Measurements from ENCODE around the gene FBXO34.

The FBXO34 gene

GRCh38 chr14:55248411-55248810 lies 22.8 kb upstream of the FBXO34 start (continued):
- no peak for TF ChIP-seq GLIS3 (CRISPR knock-in tag; IDR thresholded peaks at IDR 0.05)

- no peak for TF ChIP-seq ZNF8 (CRISPR knock-in tag; IDR thresholded peaks at IDR 0.05)
- no peak for TF ChIP-seq ESRRG (CRISPR knock-in tag; IDR thresholded peaks at IDR 0.05)
- no peak for TF ChIP-seq PPARA (CRISPR knock-in tag; IDR thresholded peaks at IDR 0.05; ENCODE audit: borderline replicate concordance)
- TF ChIP-seq CSRNP3 (CRISPR knock-in tag; IDR thresholded peaks at IDR 0.05): no peak
- no peak for TF ChIP-seq ZFP3 (CRISPR knock-in tag; IDR thresholded peaks at IDR 0.05)
- no peak for TF ChIP-seq GLIS3 (CRISPR knock-in tag; IDR thresholded peaks at IDR 0.05)
- TF ChIP-seq TSHZ2 (CRISPR knock-in tag; IDR thresholded peaks at IDR 0.05): no peak
- TF ChIP-seq RARB (CRISPR knock-in tag; IDR thresholded peaks at IDR 0.05): no peak
- no peak for TF ChIP-seq ZNF565 (CRISPR knock-in tag; conservative IDR thresholded peaks at IDR 0.05; ENCODE audit: low read depth)
- TF ChIP-seq ZNF70 (CRISPR knock-in tag; IDR thresholded peaks at IDR 0.05): no peak
- peak; percentile 41 for ATAC-seq
Measured at GRCh38 chr14:55249423-55249822, 21.8 kb upstream of the FBXO34 start.

GRCh38 chr14:55253276-55253675 lies 17.9 kb upstream of the FBXO34 start:
- no peak for ATAC-seq
- TF ChIP-seq TCF4 (CRISPR knock-in tag; IDR thresholded peaks at IDR 0.05; ENCODE audit: borderline replicate concordance) (no peak), ZNF565 (CRISPR knock-in tag; conservative IDR thresholded peaks at IDR 0.05; ENCODE audit: low read depth) (no peak), ZNF70 (CRISPR knock-in tag; IDR thresholded peaks at IDR 0.05) (no peak), CSRNP3 (CRISPR knock-in tag; IDR thresholded peaks at IDR 0.05) (no peak), TSHZ2 (CRISPR knock-in tag; IDR thresholded peaks at IDR 0.05) (no peak)

- no peak for ATAC-seq
- TF ChIP-seq OSR1 (CRISPR knock-in tag; IDR thresholded peaks at IDR 0.05): no peak
- TF ChIP-seq BACH2 (CRISPR knock-in tag; IDR thresholded peaks at IDR 0.05; ENCODE audit: borderline replicate concordance): no peak
- TF ChIP-seq PPARA (CRISPR knock-in tag; IDR thresholded peaks at IDR 0.05; ENCODE audit: borderline replicate concordance): no peak
- no peak for TF ChIP-seq POU6F1 (CRISPR knock-in tag; IDR thresholded peaks at IDR 0.05; ENCODE audit: borderline replicate concordance, low read depth)
- TF ChIP-seq ZC3H10 (CRISPR knock-in tag; IDR thresholded peaks at IDR 0.05): no peak
- TF ChIP-seq PATZ1 (CRISPR knock-in tag; IDR thresholded peaks at IDR 0.05; ENCODE audit: borderline replicate concordance): no peak
- TF ChIP-seq ISL1 (CRISPR knock-in tag; IDR thresholded peaks at IDR 0.05): no peak
- TF ChIP-seq CREB5 (CRISPR knock-in tag; IDR thresholded peaks at IDR 0.05; ENCODE audit: low read depth): no peak
- no peak for TF ChIP-seq CSDC2 (CRISPR knock-in tag; IDR thresholded peaks at IDR 0.05)
- no peak for TF ChIP-seq TCF4 (CRISPR knock-in tag; IDR thresholded peaks at IDR 0.05; ENCODE audit: borderline replicate concordance)
- no peak for TF ChIP-seq ZFP30 (CRISPR knock-in tag; IDR thresholded peaks at IDR 0.05)
- no peak for TF ChIP-seq ZNF8 (CRISPR knock-in tag; IDR thresholded peaks at IDR 0.05)
- TF ChIP-seq ZFP3 (CRISPR knock-in tag; IDR thresholded peaks at IDR 0.05): no peak
- no peak for TF ChIP-seq ZNF565 (CRISPR knock-in tag; conservative IDR thresholded peaks at IDR 0.05; ENCODE audit: low read depth)
- no peak for TF ChIP-seq ARNTL (CRISPR knock-in tag; IDR thresholded peaks at IDR 0.05; ENCODE audit: borderline replicate concordance, low read depth)
- TF ChIP-seq SNAI2 (CRISPR knock-in tag; IDR thresholded peaks at IDR 0.05): no peak
- TF ChIP-seq ESRRG (CRISPR knock-in tag; IDR thresholded peaks at IDR 0.05): no peak
- no peak for TF ChIP-seq ZNF70 (CRISPR knock-in tag; IDR thresholded peaks at IDR 0.05)
Measured at GRCh38 chr14:55254581-55254980, 16.6 kb upstream of the FBXO34 start.
